Transverse colon (tissue), 4 donors: ENCODE data around the gene POU2F3. TPM values are rescaled to one million over a fixed set of nuclear protein-coding genes. Genes with fewer than 3 reads are reported as not detected.
"Not testable (repeated sequence)": the region's sequence is repeated elsewhere in the genome, so short reads cannot be mapped to it uniquely, and the experiment has no call there.

Experiments used
- DNase-seq: peaks from one replicate; pipeline ENCODE4 v3.0.0-alpha.2; 2019
- H3K27ac ChIP-seq, 4 donors: fragments of 200-600 bp; sonication (generic); 2 replicates each; pipeline ENCODE4 v1.5.1; 2016 to 2018; ENCODE audit warnings: inconsistent platforms in 4 of 4
- H3K27me3 ChIP-seq: fragments of 200-600 bp; sonication (generic); 2 replicates; pipeline ENCODE4 v1.5.1; 2017; ENCODE audit warnings: inconsistent platforms
- H3K36me3 ChIP-seq, 4 donors: fragments of 200-600 bp; sonication (generic); 2 replicates each; pipeline ENCODE4 v1.5.1; 2017 to 2019; ENCODE audit warnings: inconsistent platforms in 4 of 4
- H3K4me1 ChIP-seq, 4 donors: fragments of 200-600 bp; sonication (generic); 2 replicates each; pipeline ENCODE4 v1.5.1; 2017 to 2020; ENCODE audit warnings: inconsistent platforms in 4 of 4
- H3K4me3 ChIP-seq, 4 donors: fragments of 200-600 bp; sonication (generic); 1 replicate in 1 of 4; 2 replicates in 3 of 4; pipeline versions ENCODE4 v1.5.1 to v1.6.1; 2017 to 2019; ENCODE audit warnings: inconsistent platforms in 4 of 4
- H3K9me3 ChIP-seq, 2 donors: fragments of 200-600 bp; sonication (generic); 2 replicates each; pipeline ENCODE4 v1.5.1; 2017 to 2019; ENCODE audit warnings: inconsistent platforms in 2 of 2
- CTCF ChIP-seq, 5 experiments: fragments of 200-600 bp in 3 of 5; fragments of 450-650 bp in 2 of 5; sonication (generic) in 3 of 5; IDR thresholded peaks; 1 replicate in 2 of 5; 2 replicates in 3 of 5; pipeline ENCODE4 v1.5.1; 2016 to 2017; ENCODE audit warnings: antibody characterized with exemption in 5 of 5, inconsistent platforms in 3 of 5, mild to moderate bottlenecking in 2 of 5, moderate library complexity in 1 of 5
- EP300 ChIP-seq: sonication (generic); formaldehyde crosslinking; IDR thresholded peaks from one replicate; pipeline ENCODE4 v1.6.1; 2017; ENCODE audit warnings: antibody characterized with exemption, low read depth
- POLR2A ChIP-seq: fragments of 450-650 bp; IDR thresholded peaks from one replicate; pipeline ENCODE4 v1.6.1; 2016; ENCODE audit warnings: antibody characterized with exemption, mild to moderate bottlenecking, moderate library complexity
- POLR2AphosphoS5 ChIP-seq, 3 donors: sonication (generic); formaldehyde crosslinking; IDR thresholded peaks; one replicate each; pipeline ENCODE4 v1.6.1; 2016; ENCODE audit warnings: antibody characterized with exemption in 3 of 3
- WGBS, 2 donors: methylation state at CpG; one replicate each; pipeline ENCODE4 v1.1.5; 2018; ENCODE audit warnings: low coverage in 1 of 2; 5-methylcytosine and 5-hydroxymethylcytosine counted together
- in situ Hi-C, 4 donors: fragments of 200-750 bp; cut with MboI; loops; one replicate each; pipeline versions ENCODE4 v1.15.0 to v1.15.1; 2017; ENCODE audit warnings: low sequenced_read_pairs in 3 of 4, low pct_ligation_motif_present in 1 of 4, low pct_unique_long_range_greater_than_20kb in 1 of 4
- intact Hi-C: fragments of 100-400 bp; cut with DNase I; formaldehyde crosslinking; loops from one replicate; pipeline ENCODE4 v1.15.1; 2023; ENCODE audit warnings: low total_unique reads
- total RNA-seq, 4 donors: library from RNA; depleted of rRNA; stranded (reverse); fragments of >200 nt; gene quantifications; one replicate each; pipeline ENCODE4 v1.1.0, GENCODE V29; 2016

POU2F3 gene
- total RNA-seq, 4 donors from 2014 or later: 1.9 to 2.2 TPM; not detected in 2

GRCh38 chr11:120273432-120273831 lies 33.5 kb downstream of the POU2F3 start:
- Histone ChIP-seq H3K4me1 (no peaks in the 10 kb centered on the region), H3K36me3 (no peaks in the 10 kb centered on the region), H3K4me3 (no peak overlapping the region), H3K27ac (no peak overlapping the region), H3K9me3 (no peaks in the 10 kb centered on the region), H3K27me3 (peaks cover 17% of the 10 kb centered on the region)
- WGBS, 2 donors: 78 to 95% methylated on average over 2 of the region's 2 CpGs
- intact Hi-C loops (no loop called here), in situ Hi-C loops (no loop called here)
- TF ChIP-seq CTCF (IDR thresholded peaks at IDR 0.05) (no peak), EP300 (no peak), POLR2A (no peak)
- DNase-seq: no peak

- intact Hi-C loops, H3K36me3 ChIP-seq, DNase-seq, H3K9me3 ChIP-seq, H3K27ac ChIP-seq, H3K4me1 ChIP-seq, H3K4me3 ChIP-seq, in situ Hi-C loops: not testable (repeated sequence)
- H3K27me3 ChIP-seq: peaks cover 12% of the 10 kb centered on the region
- WGBS, 2 donors: 90 to 100% methylated on average over 2 of the region's 2 CpGs
Measured at GRCh38 chr11:120273956-120274355, 34.0 kb downstream of the POU2F3 start.

- H3K27ac ChIP-seq: no peak overlapping the region
- 82 to 100% methylated on average over 4 to 5 of the region's 5 CpGs for WGBS, 2 donors
- H3K27me3 ChIP-seq: no peaks in the 10 kb centered on the region
- no peaks in the 10 kb centered on the region for H3K4me1 ChIP-seq
- TF ChIP-seq POLR2A: no peak
- TF ChIP-seq EP300: no peak
- TF ChIP-seq POLR2AphosphoS5 (IDR thresholded peaks at IDR 0.05): no peak
- no peak for TF ChIP-seq CTCF (IDR thresholded peaks at IDR 0.05)
- no peak overlapping the region for H3K4me3 ChIP-seq
- intact Hi-C loops: no loop called here
- no peak for DNase-seq
- in situ Hi-C loops: loop anchor here in 1 of 4 donors (25.0 kb wide), 1 partner anchor 292 kb away; no protein-coding TSS in a partner anchor
- no peaks in the 10 kb centered on the region for H3K36me3 ChIP-seq
- no peaks in the 10 kb centered on the region for H3K9me3 ChIP-seq
Measured at GRCh38 chr11:120279502-120279901, 39.6 kb downstream of the POU2F3 start.

GRCh38 chr11:120280600-120281051 lies 40.7 kb downstream of the POU2F3 start:
- 38 to 66% methylated on average over 2 to 5 of the region's 5 CpGs for WGBS, 2 donors
- TF ChIP-seq POLR2A: no peak
- no peak for TF ChIP-seq EP300
- no peak for TF ChIP-seq CTCF (IDR thresholded peaks at IDR 0.05)
- no peak for TF ChIP-seq POLR2AphosphoS5 (IDR thresholded peaks at IDR 0.05)
- DNase-seq: no peak
- H3K27me3 ChIP-seq: no peaks in the 10 kb centered on the region
- no peak overlapping the region for H3K4me3 ChIP-seq
- no peaks in the 10 kb centered on the region for H3K9me3 ChIP-seq
- H3K4me1 ChIP-seq: no peaks in the 10 kb centered on the region
- intact Hi-C loops: no loop called here
- H3K36me3 ChIP-seq: no peaks in the 10 kb centered on the region
- no peak overlapping the region for H3K27ac ChIP-seq
- in situ Hi-C loops: loop anchor here in 1 of 4 donors (25.0 kb wide), 1 partner anchor 293 kb away; no protein-coding TSS in a partner anchor
